ENCODE data around the gene D2HGDH. TPM values are rescaled to one million over a fixed set of nuclear protein-coding genes. Genes with fewer than 3 reads are reported as not detected.

The D2HGDH gene
- total and polyA plus RNA-seq, 7 donors = 6.0 to 36.9 (median 12.0) TPM

DNA sequence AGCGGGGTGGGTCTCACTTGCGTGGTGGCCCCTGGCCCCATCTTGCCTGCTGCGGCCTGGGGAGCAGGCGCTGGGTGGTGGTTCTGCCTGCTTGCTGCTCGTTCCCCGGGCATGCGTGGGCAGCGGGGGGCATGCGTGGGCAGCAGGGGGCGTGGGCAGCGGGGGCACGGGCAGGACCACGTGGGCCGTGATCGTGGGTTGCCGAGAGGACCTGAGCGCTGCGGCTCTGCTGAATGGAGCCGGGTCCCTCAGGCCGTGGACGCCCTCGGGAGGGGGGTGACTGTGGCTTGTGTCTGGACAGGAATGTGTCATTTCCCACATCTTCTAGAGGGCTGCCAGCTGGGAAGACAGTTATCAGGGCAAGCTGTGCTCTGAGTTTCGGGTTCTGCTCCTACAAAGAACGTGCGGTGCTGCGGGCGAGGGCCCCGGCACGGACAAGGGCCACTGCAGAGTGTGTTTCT, 33.9 kb downstream of the D2HGDH start:
- Histone ChIP-seq H3K4me3 (no peak overlapping the region), H3K27ac (no peak overlapping the region), H3K9me3 (no peaks in the 10 kb centered on the region), H3K27me3 (peaks cover 5 to 28% (median 8%) of the 10 kb centered on the region in 3 donors), H3K36me3 (peaks cover 0 to 6% (median 0%) of the 10 kb centered on the region in 4 donors), H3K4me1 (peaks cover 0 to 10% (median 8%) of the 10 kb centered on the region in 4 donors)
- WGBS, 2 donors = 89 to 92% methylated on average over 29 of the region's 29 CpGs
- TF ChIP-seq POLR2A (IDR thresholded peaks at IDR 0.05) = no peak
- no peak for TF ChIP-seq POLR2AphosphoS5 (IDR thresholded peaks at IDR 0.05)
- TF ChIP-seq CTCF (IDR thresholded peaks at IDR 0.05) = no peak
- TF ChIP-seq EP300 (IDR thresholded peaks at IDR 0.05) = no peak
- peak; percentile 60 for DNase-seq
- intact Hi-C loops (cut with DNase I) = no loop called here

DNA sequence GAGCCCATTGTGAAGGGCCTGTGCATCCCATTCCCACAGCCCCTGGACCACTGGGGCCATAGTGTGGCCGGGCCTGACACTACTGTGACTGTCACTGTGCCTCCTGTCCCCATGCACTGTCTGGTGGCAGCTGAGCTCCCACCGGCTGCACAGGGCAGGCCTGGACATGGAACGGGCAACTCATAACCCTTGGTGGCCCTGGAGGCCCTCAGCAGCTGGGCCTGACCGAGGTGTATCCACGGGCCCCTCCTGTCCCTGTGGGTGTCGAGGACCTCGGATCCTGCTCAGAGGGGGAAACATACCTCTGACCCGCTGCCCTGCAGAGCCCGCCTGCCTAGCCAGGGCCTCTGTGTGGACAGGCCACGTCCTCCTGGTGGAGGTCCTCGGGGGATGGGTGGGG, 34.4 kb downstream of the D2HGDH start:
- Histone ChIP-seq H3K36me3 (peaks cover 0 to 6% (median 0%) of the 10 kb centered on the region in 4 donors), H3K27ac (no peak overlapping the region), H3K4me1 (peaks cover 0 to 10% (median 8%) of the 10 kb centered on the region in 4 donors), H3K27me3 (peaks cover 5 to 34% (median 12%) of the 10 kb centered on the region in 3 donors), H3K4me3 (no peak overlapping the region), H3K9me3 (no peaks in the 10 kb centered on the region)
- no peak for TF ChIP-seq POLR2AphosphoS5 (IDR thresholded peaks at IDR 0.05)
- TF ChIP-seq CTCF (IDR thresholded peaks at IDR 0.05) = no peak
- TF ChIP-seq POLR2A (IDR thresholded peaks at IDR 0.05) = no peak
- intact Hi-C loops (cut with DNase I) = no loop called here
- peak; percentile 46 for DNase-seq
- 93 to 94% methylated on average over 11 of the region's 11 CpGs for WGBS, 2 donors

- peak; percentile 42 for DNase-seq
- H3K4me3 ChIP-seq = no peak overlapping the region
- intact Hi-C loops (cut with DNase I) = no loop called here
- H3K9me3 ChIP-seq = no peaks in the 10 kb centered on the region
- TF ChIP-seq POLR2AphosphoS5 (IDR thresholded peaks at IDR 0.05) (no peak), EP300 (IDR thresholded peaks at IDR 0.05) (no peak), CTCF (IDR thresholded peaks at IDR 0.05) (no peak), POLR2A (IDR thresholded peaks at IDR 0.05) (no peak)
- H3K27me3 ChIP-seq = peaks cover 5 to 43% (median 22%) of the 10 kb centered on the region in 3 donors
- no peaks in the 10 kb centered on the region for H3K36me3 ChIP-seq
- no peak overlapping the region for H3K27ac ChIP-seq
- peaks cover 0 to 10% (median 8%) of the 10 kb centered on the region in 4 donors for H3K4me1 ChIP-seq
- WGBS, 2 donors = 86 to 91% methylated on average over 13 of the region's 13 CpGs
These were observed 35.4 kb downstream of the D2HGDH start for GRCh38 chr2:241769819-241770184.

DNA sequence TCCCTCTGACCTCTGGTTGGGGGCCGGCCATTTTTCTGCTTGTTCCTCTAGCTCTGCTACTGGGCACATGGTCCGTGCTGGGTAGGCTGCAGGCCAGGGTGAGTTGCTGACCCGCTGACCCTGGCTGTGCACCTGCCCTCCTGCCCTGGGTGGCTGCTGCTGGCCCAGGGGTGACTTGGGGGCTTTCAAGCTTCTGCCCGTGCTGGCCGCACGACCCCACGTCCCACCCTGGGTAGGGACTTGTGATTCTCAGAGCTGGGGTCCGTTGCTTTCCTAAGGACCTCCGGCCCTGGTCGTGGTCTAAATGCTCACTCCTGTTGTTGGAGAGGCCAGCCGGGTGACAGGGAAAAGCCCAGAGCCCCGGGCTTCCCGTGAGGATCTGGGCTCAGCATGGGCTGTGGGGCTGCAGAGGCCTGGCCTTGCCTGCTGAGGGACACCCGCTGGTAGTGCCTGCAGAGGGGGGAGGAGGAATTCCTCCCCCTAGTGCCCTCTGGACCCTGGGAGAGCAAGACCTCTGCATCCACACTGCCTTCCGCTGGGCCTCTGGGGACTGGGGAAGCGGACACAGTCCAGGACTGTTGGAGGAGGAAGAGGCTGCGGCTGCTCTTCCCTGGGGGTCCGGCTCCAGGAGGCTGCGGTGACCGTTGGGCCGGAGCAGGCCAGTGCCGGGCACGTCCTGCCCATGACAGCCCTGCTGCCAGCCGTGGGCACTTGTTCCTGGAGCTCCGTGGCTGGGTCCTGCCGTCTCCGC, 35.9 kb downstream of the D2HGDH start:
- 72 to 79% methylated on average over 27 of the region's 27 CpGs for WGBS, 2 donors
- DNase-seq = peak; percentile 56

More for the DNA sequence above, 35.9 kb downstream of the D2HGDH start:
- TF ChIP-seq POLR2AphosphoS5 (IDR thresholded peaks at IDR 0.05) (no peak), EP300 (IDR thresholded peaks at IDR 0.05) (no peak), POLR2A (IDR thresholded peaks at IDR 0.05) (no peak), CTCF (IDR thresholded peaks at IDR 0.05) (no peak)
- Histone ChIP-seq H3K4me1 (peaks cover 0 to 10% (median 8%) of the 10 kb centered on the region in 4 donors), H3K27me3 (peaks cover 5 to 49% (median 28%) of the 10 kb centered on the region in 3 donors), H3K36me3 (no peaks in the 10 kb centered on the region), H3K27ac (no peak overlapping the region), H3K4me3 (no peak overlapping the region), H3K9me3 (no peaks in the 10 kb centered on the region)
- intact Hi-C loops (cut with DNase I) = no loop called here

Data from sigmoid colon (tissue), 7 donors.